SK-N-SH treated with all-trans-retinoic acid at 6 μM for 48 hours (cell line): ENCODE data around the gene PDLIM3.

Source experiments
- ATAC-seq: fragments of 200-7000 bp; cut with Tn5 transposase; 3 replicates; pipeline ENCODE4 v1.9.1; 2020; ENCODE audit warnings: mild to moderate bottlenecking, moderate library complexity
- ARNTL ChIP-seq: fragments of 450-650 bp; formaldehyde crosslinking; IDR thresholded peaks from 2 replicates; pipeline ENCODE4 v1.5.0; 2020; ENCODE audit warnings: low read depth, mild to moderate bottlenecking, moderate library complexity, borderline replicate concordance
- BACH2 ChIP-seq: fragments of 250-450 bp; sonication (Bioruptor Pico); IDR thresholded peaks from 2 replicates; pipeline ENCODE4 v1.9.0; 2021; ENCODE audit warnings: mild to moderate bottlenecking, borderline replicate concordance
- PPARA ChIP-seq: fragments of 250-450 bp; sonication (Bioruptor Pico); IDR thresholded peaks from 2 replicates; pipeline ENCODE4 v1.5.0; 2020; ENCODE audit warnings: mild to moderate bottlenecking, borderline replicate concordance
- SNAI2 ChIP-seq: fragments of 250-450 bp; sonication (Bioruptor Pico); IDR thresholded peaks from 2 replicates; pipeline ENCODE4 v1.5.0; 2020; ENCODE audit warnings: mild to moderate bottlenecking, moderate library complexity
- TCF4 ChIP-seq: fragments of 250-450 bp; sonication (Bioruptor Pico); IDR thresholded peaks from 2 replicates; pipeline ENCODE4 v1.8.0; 2021; ENCODE audit warnings: mild to moderate bottlenecking, moderate library complexity, borderline replicate concordance
- ZFP30 ChIP-seq: fragments of 450-650 bp; formaldehyde crosslinking; IDR thresholded peaks from 2 replicates; pipeline ENCODE4 v1.5.0; 2022; ENCODE audit warnings: mild to moderate bottlenecking, moderate library complexity
- ZNF565 ChIP-seq: fragments of 450-650 bp; formaldehyde crosslinking; conservative IDR thresholded peaks from 2 replicates; pipeline ENCODE4 v1.5.0; 2020; ENCODE audit warnings: low read depth, mild to moderate bottlenecking, moderate library complexity
- ZNF70 ChIP-seq: fragments of 450-650 bp; formaldehyde crosslinking; IDR thresholded peaks from 2 replicates; pipeline ENCODE4 v1.5.0; 2020; ENCODE audit warnings: mild to moderate bottlenecking, moderate library complexity
- ZNF8 ChIP-seq: fragments of 450-650 bp; formaldehyde crosslinking; IDR thresholded peaks from 2 replicates; pipeline ENCODE4 v1.5.0; 2020; ENCODE audit warnings: mild to moderate bottlenecking, moderate library complexity
- TF ChIP-seq, protein P1 (sequence below): fragments of 250-450 bp; sonication (Bioruptor Pico); IDR thresholded peaks from 2 replicates; pipeline ENCODE4 v1.8.0; 2020; ENCODE audit warnings: mild to moderate bottlenecking, moderate library complexity, borderline replicate concordance
- TF ChIP-seq, protein P2 (sequence below): fragments of 250-450 bp; sonication (Bioruptor Pico); IDR thresholded peaks from 2 replicates; pipeline ENCODE4 v1.5.1; 2020; ENCODE audit warnings: low read depth, mild to moderate bottlenecking, moderate library complexity
- TF ChIP-seq, protein P3 (sequence below): fragments of 250-450 bp; sonication (Bioruptor Pico); IDR thresholded peaks from 2 replicates; pipeline ENCODE4 v1.8.0; 2021; ENCODE audit warnings: low read depth, mild to moderate bottlenecking, moderate library complexity, borderline replicate concordance
- TF ChIP-seq, protein P4 (sequence below): fragments of 250-450 bp; sonication (Bioruptor Pico); IDR thresholded peaks from 2 replicates; pipeline ENCODE4 v1.5.0; 2020; ENCODE audit warnings: mild to moderate bottlenecking, moderate library complexity

The PDLIM3 gene, protein sequence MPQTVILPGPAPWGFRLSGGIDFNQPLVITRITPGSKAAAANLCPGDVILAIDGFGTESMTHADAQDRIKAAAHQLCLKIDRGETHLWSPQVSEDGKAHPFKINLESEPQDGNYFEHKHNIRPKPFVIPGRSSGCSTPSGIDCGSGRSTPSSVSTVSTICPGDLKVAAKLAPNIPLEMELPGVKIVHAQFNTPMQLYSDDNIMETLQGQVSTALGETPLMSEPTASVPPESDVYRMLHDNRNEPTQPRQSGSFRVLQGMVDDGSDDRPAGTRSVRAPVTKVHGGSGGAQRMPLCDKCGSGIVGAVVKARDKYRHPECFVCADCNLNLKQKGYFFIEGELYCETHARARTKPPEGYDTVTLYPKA

DNA sequence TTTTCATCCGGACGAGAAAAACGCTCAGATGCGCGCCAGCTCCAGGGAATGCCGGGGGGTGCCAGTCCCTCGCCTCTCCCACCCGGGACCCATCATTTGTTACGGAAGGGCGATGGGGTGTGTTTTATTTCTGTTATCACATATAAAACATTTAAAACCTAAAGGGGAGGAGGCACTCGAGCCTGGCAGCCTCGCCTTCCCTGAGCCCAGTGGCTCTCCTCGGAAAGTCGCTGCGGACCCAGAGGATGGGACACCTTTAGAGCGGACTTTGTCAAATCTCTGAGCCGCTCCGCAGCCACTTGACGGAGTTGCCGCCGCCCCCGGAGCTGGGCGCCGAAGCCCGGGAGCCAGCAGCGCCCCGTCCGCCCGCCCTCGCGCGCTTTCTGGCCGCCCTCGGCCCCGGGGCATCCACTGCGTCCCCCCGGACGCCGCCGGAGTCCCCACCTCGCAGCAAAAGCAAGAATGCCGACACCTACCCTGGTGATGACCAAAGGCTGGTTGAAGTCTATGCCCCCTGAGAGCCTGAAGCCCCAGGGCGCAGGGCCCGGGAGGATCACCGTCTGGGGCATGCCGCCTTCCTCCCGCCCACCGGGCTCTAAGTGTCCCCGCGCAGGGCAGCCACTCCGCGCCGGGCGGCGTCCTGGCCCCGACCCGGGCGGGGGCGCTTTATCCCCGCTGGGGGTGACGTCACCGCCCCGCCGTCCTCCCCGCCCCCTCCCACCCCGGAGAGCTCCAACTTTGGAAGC, at the start of gene PDLIM3:
Gene PDLIM3, minus strand, starts transcription at position 642 of the 746 bp plus-strand sequence. Its CDS starts 73 bp downstream, at position 569.
- peak; percentile 69 for ATAC-seq
- TF ChIP-seq PPARA: no peak
- TF ChIP-seq, protein P1, sequence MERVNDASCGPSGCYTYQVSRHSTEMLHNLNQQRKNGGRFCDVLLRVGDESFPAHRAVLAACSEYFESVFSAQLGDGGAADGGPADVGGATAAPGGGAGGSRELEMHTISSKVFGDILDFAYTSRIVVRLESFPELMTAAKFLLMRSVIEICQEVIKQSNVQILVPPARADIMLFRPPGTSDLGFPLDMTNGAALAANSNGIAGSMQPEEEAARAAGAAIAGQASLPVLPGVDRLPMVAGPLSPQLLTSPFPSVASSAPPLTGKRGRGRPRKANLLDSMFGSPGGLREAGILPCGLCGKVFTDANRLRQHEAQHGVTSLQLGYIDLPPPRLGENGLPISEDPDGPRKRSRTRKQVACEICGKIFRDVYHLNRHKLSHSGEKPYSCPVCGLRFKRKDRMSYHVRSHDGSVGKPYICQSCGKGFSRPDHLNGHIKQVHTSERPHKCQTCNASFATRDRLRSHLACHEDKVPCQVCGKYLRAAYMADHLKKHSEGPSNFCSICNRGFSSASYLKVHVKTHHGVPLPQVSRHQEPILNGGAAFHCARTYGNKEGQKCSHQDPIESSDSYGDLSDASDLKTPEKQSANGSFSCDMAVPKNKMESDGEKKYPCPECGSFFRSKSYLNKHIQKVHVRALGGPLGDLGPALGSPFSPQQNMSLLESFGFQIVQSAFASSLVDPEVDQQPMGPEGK (CRISPR knock-in tag): no peak
- TF ChIP-seq, protein P2, sequence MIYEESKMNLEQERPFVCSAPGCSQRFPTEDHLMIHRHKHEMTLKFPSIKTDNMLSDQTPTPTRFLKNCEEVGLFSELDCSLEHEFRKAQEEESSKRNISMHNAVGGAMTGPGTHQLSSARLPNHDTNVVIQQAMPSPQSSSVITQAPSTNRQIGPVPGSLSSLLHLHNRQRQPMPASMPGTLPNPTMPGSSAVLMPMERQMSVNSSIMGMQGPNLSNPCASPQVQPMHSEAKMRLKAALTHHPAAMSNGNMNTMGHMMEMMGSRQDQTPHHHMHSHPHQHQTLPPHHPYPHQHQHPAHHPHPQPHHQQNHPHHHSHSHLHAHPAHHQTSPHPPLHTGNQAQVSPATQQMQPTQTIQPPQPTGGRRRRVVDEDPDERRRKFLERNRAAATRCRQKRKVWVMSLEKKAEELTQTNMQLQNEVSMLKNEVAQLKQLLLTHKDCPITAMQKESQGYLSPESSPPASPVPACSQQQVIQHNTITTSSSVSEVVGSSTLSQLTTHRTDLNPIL (CRISPR knock-in tag): no peak
- no peak for TF ChIP-seq TCF4 (CRISPR knock-in tag)
- TF ChIP-seq ZNF8: no peak
- TF ChIP-seq, all 23 proteins: peak for 0

DNA sequence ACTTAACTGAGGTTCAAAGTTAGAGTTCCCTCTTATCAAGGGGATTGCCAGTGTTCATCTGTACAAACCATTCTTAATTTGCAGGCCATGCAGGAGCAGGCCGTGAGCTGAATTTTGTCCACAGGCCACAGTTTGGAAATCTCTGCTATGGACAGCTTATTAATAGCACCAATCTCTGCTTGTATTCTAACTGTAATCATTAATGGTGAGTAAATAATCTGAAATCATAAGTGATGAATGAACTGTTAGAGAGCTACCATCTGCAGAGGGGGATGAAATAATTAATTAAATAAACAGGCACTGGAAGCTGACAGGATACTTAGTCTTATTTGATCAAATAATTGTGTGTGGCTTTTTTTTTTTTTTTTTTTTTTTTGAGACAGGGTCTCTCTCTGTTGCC, 48.5 kb upstream of the PDLIM3 start:
- no peak for TF ChIP-seq ARNTL
- TF ChIP-seq, protein P3, sequence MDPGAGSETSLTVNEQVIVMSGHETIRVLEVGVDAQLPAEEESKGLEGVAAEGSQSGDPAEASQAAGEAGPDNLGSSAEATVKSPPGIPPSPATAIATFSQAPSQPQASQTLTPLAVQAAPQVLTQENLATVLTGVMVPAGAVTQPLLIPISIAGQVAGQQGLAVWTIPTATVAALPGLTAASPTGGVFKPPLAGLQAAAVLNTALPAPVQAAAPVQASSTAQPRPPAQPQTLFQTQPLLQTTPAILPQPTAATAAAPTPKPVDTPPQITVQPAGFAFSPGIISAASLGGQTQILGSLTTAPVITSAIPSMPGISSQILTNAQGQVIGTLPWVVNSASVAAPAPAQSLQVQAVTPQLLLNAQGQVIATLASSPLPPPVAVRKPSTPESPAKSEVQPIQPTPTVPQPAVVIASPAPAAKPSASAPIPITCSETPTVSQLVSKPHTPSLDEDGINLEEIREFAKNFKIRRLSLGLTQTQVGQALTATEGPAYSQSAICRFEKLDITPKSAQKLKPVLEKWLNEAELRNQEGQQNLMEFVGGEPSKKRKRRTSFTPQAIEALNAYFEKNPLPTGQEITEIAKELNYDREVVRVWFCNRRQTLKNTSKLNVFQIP (CRISPR knock-in tag): no peak
- no peak for ATAC-seq

DNA sequence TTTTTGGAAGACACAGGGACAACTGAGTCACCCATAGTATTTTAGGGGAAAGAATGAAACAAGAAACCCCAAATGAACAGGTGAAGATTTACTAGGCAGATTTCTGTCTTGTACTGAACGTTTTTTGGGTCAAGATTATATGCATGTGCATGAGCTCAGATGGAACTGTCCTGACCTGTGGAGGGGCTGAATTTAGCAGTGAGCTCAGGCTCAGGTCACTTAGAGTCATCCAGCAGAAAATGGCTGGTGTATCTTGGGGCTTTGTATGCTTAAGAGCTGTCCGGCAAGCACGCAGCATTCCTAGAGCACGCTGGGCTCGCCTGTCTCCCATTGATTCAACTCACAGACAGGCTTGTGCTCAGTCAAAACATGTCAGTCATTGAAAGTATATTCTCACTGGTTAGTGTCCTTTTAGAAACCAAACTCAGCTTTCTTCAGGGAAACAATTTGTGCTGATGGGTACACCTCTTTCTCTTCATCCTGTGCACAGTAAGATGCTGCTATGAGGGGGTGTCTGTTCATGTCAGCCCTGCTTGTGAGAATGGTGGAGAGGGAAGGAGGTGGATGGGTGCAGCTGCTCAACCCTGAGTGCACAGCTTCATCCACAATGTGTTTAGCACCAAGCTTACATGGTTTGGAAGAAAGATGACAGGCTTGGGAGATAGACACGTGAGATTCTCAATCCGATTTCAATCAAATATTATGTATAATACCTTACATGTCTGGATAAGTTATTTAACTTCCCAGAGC, 47.5 kb upstream of the PDLIM3 start:
- ATAC-seq: no peak
- TF ChIP-seq PPARA: no peak
- TF ChIP-seq ZNF565 (CRISPR knock-in tag): no peak
- no peak for TF ChIP-seq ZNF70 (CRISPR knock-in tag)
- TF ChIP-seq, protein P1 (CRISPR knock-in tag): no peak
- no peak for TF ChIP-seq TCF4 (CRISPR knock-in tag)
- TF ChIP-seq ZFP30 (CRISPR knock-in tag): no peak
- TF ChIP-seq BACH2 (CRISPR knock-in tag): no peak
- no peak for TF ChIP-seq ZNF8
- no peak for TF ChIP-seq SNAI2 (CRISPR knock-in tag)
- TF ChIP-seq, protein P3 (CRISPR knock-in tag): no peak
- TF ChIP-seq, protein P4, sequence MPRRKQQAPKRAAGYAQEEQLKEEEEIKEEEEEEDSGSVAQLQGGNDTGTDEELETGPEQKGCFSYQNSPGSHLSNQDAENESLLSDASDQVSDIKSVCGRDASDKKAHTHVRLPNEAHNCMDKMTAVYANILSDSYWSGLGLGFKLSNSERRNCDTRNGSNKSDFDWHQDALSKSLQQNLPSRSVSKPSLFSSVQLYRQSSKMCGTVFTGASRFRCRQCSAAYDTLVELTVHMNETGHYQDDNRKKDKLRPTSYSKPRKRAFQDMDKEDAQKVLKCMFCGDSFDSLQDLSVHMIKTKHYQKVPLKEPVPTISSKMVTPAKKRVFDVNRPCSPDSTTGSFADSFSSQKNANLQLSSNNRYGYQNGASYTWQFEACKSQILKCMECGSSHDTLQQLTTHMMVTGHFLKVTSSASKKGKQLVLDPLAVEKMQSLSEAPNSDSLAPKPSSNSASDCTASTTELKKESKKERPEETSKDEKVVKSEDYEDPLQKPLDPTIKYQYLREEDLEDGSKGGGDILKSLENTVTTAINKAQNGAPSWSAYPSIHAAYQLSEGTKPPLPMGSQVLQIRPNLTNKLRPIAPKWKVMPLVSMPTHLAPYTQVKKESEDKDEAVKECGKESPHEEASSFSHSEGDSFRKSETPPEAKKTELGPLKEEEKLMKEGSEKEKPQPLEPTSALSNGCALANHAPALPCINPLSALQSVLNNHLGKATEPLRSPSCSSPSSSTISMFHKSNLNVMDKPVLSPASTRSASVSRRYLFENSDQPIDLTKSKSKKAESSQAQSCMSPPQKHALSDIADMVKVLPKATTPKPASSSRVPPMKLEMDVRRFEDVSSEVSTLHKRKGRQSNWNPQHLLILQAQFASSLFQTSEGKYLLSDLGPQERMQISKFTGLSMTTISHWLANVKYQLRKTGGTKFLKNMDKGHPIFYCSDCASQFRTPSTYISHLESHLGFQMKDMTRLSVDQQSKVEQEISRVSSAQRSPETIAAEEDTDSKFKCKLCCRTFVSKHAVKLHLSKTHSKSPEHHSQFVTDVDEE (CRISPR knock-in tag): no peak
